Measurements from ENCODE around the gene SPAG8.

Gene SPAG8

GRCh38 chr9:35771943-35772342 lies 40.1 kb downstream of the SPAG8 start:
- DNase-seq (ENCODE audit: low read depth) = no peak

- no peak for DNase-seq (ENCODE audit: low read depth)
Measured at GRCh38 chr9:35771534-35771933, 40.5 kb downstream of the SPAG8 start.

GRCh38 chr9:35771075-35771433 lies 41.0 kb downstream of the SPAG8 start:
- DNase-seq (ENCODE audit: low read depth) = no peak

- DNase-seq (ENCODE audit: low read depth) = no peak
Measured at GRCh38 chr9:35769763-35770162, 42.3 kb downstream of the SPAG8 start.

- no peak for DNase-seq (ENCODE audit: low read depth)
Measured at GRCh38 chr9:35767458-35767857, 44.6 kb downstream of the SPAG8 start.

GRCh38 chr9:35766997-35767396 lies 45.1 kb downstream of the SPAG8 start:
- no peak for DNase-seq (ENCODE audit: low read depth)

- DNase-seq (ENCODE audit: low read depth) = no peak
Measured at GRCh38 chr9:35763803-35764202, 48.3 kb downstream of the SPAG8 start.

- DNase-seq (ENCODE audit: low read depth) = no peak
Measured at GRCh38 chr9:35763181-35763580, 48.9 kb downstream of the SPAG8 start.

- no peak for DNase-seq (ENCODE audit: low read depth)
Measured at GRCh38 chr9:35760651-35761050, 51.4 kb downstream of the SPAG8 start.

GRCh38 chr9:35759795-35760194 lies 52.3 kb downstream of the SPAG8 start:
- DNase-seq (ENCODE audit: low read depth) = no peak
